ENCODE results near the gene MSRB3.

The MSRB3 gene

DNA sequence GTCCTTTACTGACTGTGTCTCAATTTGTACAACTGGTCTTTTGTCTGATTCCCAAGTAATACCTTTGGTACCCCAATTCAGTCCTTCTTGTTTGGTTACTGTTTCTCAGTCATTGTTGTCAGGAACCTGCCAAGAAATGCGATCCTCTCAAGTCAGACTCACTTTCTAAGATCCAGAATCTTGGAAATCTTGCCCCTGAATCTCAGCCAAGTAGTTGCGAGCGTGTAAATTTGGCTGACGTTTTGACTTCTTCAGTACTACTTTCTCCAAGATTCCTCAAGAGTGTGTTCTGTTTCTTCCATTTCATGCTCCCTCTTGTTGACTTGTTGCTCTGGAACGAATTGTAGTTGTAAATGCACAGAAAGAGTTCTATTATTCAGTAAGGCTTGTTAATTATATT is 114.0 kb downstream of the MSRB3 start:
- DNase-seq (ENCODE audit: low read depth in 2 of 2): no peak

DNA sequence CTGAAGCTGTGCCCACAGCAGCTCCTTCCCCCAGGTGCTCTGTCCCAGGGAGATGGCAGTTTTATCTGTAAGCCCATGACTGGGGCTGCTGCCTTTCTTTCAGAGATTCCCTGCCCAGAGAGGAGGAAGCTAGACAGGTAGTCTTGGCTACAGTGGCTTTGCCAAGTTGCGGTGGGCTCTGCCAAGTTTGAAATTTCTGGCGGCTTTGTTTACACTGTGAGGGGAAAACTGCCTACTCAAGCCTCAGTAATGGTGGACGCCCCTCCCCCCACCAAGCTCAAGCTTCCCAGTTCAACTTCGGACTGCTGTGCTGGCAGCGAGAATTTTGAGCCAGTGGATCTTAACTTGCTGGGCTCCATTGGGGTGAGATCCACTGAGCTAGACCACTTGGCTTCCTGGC is 124.7 kb downstream of the MSRB3 start:
- no peak for DNase-seq (ENCODE audit: low read depth in 2 of 2)

DNA sequence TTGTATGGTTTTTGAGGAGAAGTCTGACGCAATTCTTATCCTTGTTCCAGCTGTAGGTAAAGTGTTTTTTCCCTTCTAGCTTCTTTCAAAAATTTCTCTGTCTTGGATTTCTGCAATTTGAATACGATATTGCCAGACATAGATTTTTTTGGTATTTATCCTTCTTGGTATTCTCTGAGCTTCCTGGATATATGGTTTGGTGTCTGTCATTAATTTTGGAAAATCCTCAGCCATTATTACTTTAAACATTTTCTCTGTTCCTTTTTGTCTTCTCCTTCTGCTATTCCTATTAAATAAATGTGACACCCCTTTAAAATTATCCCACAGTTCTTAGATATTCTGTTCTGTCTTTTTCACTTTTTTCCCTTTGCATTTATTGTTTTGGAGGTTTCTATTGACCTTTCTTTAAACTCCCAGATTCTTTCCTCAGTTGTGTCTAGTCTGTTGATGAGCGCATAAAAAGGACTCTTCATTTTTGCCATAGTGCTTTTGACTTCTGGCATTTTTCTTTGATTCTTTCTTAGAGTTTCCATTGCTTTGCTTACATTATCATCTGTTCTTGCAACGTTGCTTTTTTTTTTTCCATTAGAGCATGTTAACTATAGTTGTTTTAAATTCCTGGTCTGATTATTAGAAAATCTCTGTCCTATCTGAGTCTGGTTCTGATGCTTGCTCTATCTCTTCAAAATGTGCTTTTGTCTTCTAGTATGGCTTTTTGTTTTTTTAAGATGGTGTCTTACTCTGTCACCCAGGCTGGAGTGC is 129.1 kb downstream of the MSRB3 start:
- no peak for DNase-seq (ENCODE audit: low read depth in 2 of 2)

DNA sequence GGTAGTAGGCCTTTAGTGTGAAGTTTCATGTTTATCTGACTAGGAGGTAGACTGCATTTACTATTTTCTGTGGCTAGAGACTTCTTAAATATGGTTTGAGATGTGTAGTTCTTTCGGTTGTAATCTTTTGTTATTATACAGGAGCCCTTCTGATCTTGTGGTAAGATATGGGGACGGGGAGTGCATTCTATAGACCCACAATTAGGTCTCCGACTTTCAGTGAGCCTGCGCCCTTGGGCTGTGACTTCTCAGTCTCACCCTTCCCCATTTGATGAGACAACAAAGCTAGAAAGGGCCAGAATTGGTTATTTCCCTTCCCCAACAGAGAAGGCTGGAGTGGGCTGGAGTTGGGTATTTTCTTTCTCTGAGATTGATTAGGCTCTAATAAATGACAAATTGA is 130.0 kb downstream of the MSRB3 start:
- DNase-seq (ENCODE audit: low read depth in 2 of 2): no peak

DNA sequence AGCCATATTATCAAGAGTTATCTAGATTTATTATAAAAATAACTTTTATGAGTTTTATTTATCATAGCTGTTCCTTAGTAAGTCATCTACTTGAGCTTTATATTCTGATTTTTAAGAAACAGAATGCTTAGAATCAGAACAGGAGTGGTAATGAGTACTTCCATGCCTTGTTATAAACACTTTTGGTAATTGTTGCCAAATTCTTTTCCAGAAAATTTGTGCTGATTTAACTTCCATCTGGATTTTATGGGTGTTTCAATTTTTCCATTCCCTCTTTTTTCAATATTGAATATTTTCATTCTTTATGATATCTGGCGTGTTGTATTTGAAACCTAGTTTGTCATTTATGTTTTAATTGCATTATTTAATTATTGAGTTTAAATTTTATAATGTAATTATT is 131.2 kb downstream of the MSRB3 start:
- DNase-seq (ENCODE audit: low read depth in 2 of 2): no peak

DNA sequence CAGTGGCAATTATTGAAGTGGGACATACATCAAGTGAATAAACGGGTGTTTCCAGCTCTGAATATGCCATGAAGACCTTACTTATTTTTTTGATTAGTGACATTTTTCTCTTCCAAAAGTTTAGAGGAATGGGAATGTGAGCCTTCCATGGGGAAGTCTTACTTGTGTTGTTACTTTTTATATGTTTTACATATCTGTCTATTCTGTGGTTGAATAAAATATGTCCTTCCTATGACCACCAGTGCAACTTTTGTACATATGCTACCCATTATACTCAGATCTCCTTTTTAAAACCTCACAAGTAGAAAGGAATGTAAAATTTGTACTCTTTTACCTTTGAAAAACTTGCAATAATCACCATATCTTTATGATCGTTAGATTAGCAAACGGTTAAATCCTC is 132.7 kb downstream of the MSRB3 start:
- DNase-seq (ENCODE audit: low read depth in 2 of 2): no peak

DNA sequence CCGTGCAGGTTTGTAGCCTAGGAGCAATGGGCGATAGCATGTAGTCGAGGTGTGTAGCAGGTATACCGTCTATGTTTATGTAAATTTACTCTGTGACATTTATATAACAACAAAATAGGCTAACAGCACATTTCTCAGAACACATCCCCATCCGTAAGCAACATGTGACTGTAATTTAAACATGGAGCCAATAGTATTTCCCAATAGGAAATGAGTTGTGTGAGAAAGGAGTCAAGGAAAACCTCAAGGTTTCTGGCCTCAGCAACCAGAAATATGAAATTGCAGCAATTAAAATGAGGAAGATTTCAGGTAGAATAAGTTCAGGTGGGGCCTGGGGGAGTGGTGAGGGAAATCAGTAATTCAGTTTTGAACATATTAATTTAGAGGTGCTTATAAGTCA is 136.0 kb downstream of the MSRB3 start:
- no peak for DNase-seq (ENCODE audit: low read depth in 2 of 2)

DNA sequence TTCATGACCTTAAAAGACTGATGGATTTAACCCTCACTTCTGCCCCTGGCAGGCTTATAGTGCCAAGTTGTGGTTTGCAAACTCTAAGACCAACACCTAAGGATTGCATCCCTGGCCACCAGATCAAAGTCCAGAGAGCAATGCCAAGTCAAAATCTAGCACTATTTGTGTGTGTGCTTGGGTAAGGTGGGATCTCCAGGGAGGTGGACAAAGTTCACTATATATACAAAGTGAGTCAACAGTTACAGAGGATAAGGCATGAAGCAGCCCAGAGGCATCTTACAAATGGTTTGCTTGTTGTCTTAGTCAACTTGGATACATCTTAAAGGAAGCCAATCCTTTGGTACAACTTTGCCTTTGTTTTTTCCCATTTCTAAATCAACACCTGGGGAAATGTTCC is 137.3 kb downstream of the MSRB3 start:
- no peak for DNase-seq (ENCODE audit: low read depth in 2 of 2)

DNA sequence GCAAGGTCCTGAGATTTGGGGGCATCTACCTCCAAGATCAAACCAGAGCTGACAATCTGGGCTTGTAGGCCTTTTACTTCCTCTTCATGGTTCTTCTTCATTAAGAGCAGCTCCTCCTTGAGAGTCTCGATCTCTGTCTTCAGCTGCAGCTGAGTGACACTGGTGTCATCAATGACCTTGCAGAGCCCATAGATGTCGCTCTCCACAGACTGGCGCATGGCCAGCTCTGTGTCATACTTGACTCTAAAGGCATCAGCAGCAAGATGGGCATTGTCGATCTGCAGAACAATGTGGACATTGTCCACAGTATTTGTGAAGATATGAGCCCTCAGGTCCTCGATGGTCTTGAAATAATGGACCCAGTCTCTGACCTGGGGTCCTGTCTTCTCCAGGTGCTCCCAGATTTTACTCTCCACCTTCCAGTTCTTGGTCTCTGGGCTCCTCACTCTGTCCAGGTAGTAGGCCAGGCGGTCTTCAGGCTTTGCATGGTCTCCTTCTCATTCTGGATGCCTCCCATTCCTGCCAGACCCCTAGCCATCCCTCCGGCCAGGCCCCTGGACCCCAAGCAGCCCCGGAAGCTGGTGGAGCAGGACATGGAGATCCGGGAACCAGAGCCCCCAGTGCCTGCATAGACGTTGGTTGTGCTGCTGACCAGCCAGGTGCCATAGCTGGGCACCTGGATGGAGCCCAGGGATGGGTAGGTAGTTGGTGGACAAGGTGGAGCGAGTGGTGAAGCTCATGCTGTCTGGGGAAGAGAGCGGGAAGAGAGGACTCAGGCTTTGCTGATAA is 141.0 kb downstream of the MSRB3 start:
- no peak for DNase-seq (ENCODE audit: low read depth in 2 of 2)

DNA sequence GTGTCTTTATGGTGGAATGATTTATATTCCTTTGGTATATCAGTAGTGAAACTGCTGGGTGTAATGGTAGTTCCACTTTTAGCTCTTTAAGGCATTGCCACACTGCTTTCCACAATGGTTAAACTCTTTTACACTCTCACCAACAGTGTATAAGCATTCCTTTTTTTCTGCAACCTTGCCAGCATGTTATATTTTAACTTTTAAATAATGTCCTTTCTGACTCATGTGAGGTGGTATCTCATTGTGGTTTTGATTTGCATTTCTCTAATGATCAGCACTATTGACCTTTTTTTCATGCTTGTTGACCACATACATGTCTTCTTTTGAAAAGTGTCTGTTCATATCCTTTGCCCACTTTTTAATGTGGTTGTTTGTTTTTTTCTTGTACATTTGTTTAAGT is 142.5 kb downstream of the MSRB3 start:
- DNase-seq (ENCODE audit: low read depth in 2 of 2): no peak

DNA sequence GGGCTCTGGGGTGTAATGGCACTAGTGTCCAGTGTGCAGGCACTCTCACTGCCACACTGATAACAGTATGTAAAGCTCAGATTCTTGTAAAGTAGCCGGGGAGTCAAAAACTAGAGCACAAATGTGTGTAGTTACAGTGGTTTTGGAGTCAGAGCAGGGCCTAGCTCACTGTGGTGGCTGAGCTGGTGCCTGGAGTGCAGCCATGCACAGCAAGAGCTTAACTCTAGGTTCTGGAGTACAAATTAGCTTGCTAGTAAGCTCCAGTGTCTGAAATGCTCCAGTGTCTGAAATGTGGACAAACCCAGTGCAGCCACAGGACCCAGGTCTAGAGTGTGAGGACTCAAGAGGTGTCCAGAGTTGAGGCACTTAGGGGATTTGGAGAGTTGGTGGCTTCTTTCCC is 149.2 kb downstream of the MSRB3 start:
- DNase-seq (ENCODE audit: low read depth in 2 of 2): no peak

DNA sequence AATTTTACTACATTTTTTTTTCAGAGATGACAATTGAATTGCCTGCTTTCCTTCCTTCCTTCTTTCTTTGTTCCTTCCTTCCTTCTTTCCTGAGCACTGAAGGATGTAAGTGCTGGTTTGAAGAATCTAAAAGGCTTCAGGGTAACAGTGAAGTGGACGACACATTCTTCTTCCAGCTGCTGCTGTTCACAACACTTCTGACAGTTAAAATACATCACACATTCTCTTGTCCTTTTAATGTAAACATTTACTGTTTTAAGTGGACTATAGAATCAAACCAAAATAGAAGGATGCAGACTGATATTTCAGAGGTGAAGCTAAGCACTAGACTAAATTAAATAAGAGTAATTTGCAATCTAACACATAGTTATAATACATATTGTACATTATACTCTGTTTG is 151.5 kb downstream of the MSRB3 start:
- no peak for DNase-seq (ENCODE audit: low read depth in 2 of 2)

DNA sequence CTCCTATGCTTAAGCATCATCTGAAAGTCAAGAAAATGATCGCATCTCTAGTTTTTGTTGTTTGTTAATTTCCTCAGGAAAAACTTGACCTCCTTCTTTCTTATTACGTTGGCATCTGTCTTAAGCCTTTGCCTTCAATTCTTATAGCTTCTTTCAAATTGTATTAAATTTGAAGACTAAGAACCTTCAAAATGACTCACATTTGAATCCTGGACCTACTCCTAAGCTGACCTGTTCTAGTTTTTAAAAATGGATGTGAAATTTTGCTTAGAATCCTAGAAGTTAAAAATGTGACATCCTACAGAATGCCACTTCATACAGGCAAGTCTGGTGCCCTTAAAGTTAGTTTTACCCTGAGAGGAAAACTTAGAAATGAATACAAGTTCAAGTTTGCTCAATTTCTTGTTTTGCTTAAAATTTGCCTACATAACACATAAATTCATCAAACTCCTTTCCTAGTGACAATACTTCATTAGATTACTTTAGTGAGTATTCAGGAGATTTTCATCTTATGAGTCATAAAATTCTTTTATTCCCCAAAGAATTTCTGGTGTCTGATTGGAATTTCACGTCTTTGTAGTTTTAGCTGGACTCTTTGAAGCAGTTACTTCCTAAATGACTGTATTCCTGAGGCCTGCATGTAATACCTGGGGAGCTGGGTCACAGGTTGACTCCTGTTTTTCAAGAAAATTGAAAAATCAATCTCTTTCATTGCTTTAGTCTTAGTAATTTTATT is 152.3 kb downstream of the MSRB3 start:
- no peak for DNase-seq (ENCODE audit: low read depth in 2 of 2)

DNA sequence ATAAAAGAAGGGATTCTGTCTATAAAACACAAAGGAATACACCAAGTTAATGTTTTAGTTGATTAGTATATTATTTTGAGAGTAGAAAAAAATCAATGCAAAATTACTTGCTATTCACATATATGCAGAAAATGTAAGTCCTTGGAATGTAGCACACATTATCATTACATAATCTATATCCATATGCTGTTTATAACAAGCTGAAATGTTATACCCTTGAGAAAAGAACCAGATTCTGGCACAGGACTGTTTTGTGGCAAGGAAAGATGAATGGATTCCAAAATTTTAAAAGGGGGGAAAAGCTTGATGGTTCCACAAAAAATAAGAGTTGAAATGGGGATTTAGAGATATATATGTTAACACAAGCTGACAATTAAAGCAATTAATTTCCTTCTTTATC is 153.6 kb downstream of the MSRB3 start:
- no peak for DNase-seq (ENCODE audit: low read depth in 2 of 2)

DNA sequence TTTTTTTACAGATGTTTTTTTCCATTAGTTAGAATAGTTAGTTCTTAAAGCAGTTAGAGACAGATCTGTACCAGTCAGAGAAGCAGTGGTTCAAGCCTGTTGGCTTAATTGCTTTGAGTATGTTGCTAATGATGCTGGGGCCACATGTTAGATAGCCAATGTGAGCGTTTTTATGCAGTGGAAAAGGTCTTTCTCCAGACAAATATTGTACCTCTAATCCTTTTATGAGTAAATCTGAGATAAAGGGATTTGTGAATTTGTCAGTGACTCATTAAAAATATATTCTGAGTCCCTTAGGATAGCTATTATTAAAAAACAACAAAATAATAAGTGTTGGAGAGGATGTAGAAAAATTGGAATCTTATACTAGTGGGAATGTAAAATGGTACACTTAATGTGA is 154.2 kb downstream of the MSRB3 start:
- no peak for DNase-seq (ENCODE audit: low read depth in 2 of 2)

DNA sequence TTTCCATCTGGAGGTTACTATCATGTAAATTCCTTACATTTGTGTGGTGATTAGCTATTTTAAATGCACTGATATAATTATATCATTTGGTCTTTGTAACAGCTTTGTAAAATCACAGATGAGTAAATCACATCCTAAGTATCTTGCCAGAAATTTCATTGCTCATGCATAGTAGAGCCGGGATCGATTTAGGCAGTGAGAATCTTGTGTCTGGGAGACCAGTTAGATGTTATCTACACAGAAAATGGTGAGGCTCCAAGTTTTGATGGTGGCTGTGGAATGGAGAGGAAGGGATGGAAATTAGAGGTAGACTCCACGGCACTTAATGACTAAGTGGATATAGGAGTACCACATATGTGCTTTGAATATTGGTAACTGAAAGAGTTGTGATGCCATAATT is 156.3 kb downstream of the MSRB3 start:
- no peak for DNase-seq (ENCODE audit: low read depth in 2 of 2)

DNA sequence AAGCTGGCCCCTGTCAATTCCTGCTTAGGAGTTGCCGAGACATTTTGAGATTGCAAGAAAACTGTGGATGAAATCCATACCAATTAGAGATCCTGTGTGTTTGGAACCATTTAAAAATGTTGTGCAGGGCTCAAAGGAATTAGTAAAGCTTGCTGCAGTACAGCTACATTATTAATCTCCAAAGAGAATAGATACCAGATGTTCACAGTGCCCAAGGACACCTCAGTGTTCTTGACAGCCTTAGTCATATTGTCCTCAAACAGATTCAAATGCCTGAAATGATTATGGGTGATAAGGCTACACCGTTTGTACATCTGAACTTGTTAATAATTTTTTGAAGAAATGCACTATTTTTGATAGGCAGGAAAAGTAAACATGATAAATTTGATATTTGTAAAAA is 164.6 kb downstream of the MSRB3 start:
- DNase-seq (ENCODE audit: low read depth in 2 of 2): no peak

DNA sequence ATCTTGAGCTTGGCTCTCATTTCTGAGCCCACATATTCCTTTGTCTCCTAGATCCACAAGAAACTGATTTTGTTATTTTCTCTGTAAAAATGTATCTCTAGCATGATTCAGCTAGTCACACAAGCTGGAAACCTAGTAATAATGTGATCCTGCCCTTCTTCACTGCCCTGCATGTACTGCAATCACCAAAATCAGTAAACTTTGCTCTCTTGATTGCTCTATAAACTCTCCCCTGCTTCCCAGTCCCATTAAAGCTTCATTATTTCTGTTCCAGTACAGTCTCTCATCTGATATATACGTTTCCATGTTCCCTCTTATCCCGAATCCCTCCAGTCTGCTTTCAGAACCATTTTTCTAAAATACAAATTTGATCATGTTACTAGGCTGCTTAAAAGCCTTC is 166.5 kb downstream of the MSRB3 start:
- DNase-seq (ENCODE audit: low read depth in 2 of 2): no peak

DNA sequence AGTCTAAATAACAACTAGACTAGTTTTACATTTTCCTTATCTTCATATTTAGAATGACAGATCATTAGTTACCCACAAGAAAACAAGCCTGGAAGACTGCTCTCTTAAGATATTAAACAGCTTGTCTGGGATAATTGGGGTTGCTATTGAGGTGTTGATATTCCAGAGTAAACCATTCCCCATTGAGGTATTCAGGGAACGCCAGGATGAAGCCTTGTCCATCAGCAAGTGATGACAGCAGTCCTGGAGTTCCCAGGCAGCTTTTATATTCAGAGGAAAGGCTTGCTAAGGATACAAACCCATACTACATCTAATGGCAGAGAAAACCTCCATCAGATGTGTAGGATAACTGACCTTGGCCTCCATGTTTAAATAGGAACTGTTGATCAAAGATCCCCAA is 168.4 kb downstream of the MSRB3 start:
- no peak for DNase-seq (ENCODE audit: low read depth in 2 of 2)

DNA sequence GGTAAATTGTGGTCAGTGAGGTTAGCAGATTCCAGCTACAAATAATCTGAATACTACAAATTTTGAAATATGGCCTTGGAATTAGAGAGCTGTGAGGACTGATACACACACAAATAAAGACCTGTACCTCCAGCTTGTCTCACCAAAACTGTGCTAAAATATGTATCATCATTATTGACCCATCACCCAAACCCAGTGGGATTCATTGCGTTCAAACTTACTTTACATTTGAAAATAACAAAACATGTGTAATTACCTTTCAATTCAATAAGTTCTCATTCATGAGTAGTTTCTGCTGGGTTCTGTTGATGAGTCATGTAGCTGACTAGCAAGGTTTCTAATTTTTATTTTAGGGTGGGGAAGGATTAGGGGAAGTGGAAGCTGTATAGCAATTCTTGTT is 170.9 kb downstream of the MSRB3 start:
- DNase-seq (ENCODE audit: low read depth in 2 of 2): no peak

DNA sequence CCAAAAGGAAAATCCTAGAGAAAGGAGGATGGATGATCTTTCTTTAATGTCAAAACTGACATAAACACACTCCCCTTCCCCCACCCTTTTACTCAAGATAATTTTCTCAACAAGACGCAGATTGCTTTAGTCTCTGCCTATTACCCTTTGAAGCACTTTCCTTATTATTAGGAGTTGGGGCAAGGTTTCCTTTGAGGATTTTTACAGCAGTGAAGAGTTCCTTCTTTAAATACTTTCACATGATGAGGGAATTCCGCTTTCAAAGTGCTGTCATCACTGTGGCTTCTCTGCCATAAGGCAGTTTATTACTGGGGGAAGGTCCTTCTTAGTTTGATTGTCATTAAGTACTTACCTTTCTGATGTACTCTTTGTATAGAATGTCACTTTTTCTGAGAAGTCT is 172.1 kb downstream of the MSRB3 start:
- no peak for DNase-seq (ENCODE audit: low read depth in 2 of 2)

DNA sequence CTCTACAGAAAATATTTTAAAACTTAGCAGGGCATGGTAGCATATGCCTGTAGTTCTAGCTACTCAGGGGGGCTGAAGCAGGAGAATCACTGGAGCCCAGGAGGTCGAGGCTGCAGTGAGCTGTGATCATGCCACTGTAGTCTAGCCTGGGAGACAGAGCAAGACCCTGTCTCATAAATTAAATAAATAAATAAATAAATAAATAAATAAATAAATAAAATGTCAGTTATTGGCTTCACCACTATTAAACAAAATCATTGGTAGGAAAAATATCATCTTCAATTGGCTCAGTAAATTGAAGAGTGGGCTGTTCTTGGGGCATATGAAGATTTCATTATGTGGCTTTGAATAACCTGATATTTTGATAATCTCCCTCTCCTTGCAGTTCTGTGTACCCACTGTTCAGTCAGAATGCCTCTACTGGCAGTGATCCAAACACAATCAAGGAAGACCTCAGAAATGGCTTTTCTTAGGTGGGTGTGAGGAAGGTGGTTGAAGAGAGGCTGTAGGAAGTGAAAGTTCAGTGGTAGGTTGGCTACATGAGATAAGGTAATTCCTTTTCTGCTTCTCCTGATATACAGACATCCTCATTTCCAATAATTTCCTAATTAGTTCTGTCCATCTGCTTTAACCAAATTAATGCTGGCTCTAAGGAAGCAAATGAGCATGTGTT is 175.8 kb downstream of the MSRB3 start:
- DNase-seq (ENCODE audit: low read depth in 2 of 2): no peak
